K562 (cell line): Measurements from ENCODE around the gene SPATA31C2. TPM values are rescaled to one million over a fixed set of nuclear protein-coding genes. Genes with fewer than 3 reads are reported as not detected.

Experiments
- ATAC-seq: fragments of 200-7000 bp; cut with Tn5 transposase; 3 replicates; pipeline ENCODE4 v1.9.1; 2020; ENCODE audit warnings: moderate library complexity
- BruUV-seq: library from RNA; stranded (reverse); fragments of 400-500 nt; replicated peaks from 2 replicates; lab custom pipeline; 2021; lab: Mats Ljungman, UMichigan
- CTCF ChIA-PET: fragments of 300-600 bp; formaldehyde crosslinking; extraction: SDS; loops from one replicate; lab custom pipeline; 2021; ENCODE audit warnings: low intra/inter-chr PET ratio; lab: Yijun Ruan, JAX
- POLR2A ChIA-PET: fragments of 300-600, 350-650 bp; sonication (Branson Sonifier 250); formaldehyde crosslinking; extraction: SDS; loops from one replicate; lab custom pipeline; 2021; ENCODE audit warnings: antibody characterized with exemption, inconsistent platforms; lab: Yijun Ruan, JAX
- DNase-seq, 4 experiments: peaks; one replicate each; pipeline versions ENCODE4 v3.0.0 to v3.0.0-alpha.2; 2011 to 2018; ENCODE audit warnings: low spot score in 3 of 4, mixed read lengths in 3 of 4; ENCODE audit errors: extremely low read depth in 1 of 4
- FAIRE-seq: peaks from 2 replicates; lab custom pipeline; 2011; peaks lifted over from hg19 to GRCh38; lab: Jason Lieb, UNC
- H2AFZ ChIP-seq: 2 replicates; pipeline ENCODE4 v1.6.0; 2011; ENCODE audit warnings: low read depth, low read length, control low read depth, inconsistent platforms
- H3K27ac ChIP-seq: fragments of 200-600 bp; 3 replicates; pipeline ENCODE4 v1.8.0; 2011; ENCODE audit warnings: low read depth, mild to moderate bottlenecking, control low read depth, inconsistent platforms, low read length, moderate library complexity, mixed read lengths; ENCODE audit errors: extremely low read depth
- H3K27me3 ChIP-seq, 2 experiments: fragments of 300-600 bp in 1 of 2; 2 replicates in 1 of 2; 3 replicates in 1 of 2; pipeline versions ENCODE4 v1.6.0 to v1.8.0; 2011; ENCODE audit warnings: inconsistent platforms in 2 of 2, low read length in 2 of 2, mild to moderate bottlenecking in 1 of 2, mixed read lengths in 1 of 2, moderate library complexity in 1 of 2; ENCODE audit not compliant: control insufficient read depth in 2 of 2, insufficient read depth in 2 of 2
- H3K36me3 ChIP-seq: fragments of 300-600 bp; 3 replicates; pipeline ENCODE4 v1.8.0; 2011; ENCODE audit warnings: mild to moderate bottlenecking, low read length, inconsistent platforms; ENCODE audit not compliant: control insufficient read depth, insufficient read depth
- H3K4me1 ChIP-seq, 2 experiments: fragments of 200-600 bp in 1 of 2; replicated peaks in 1 of 2; 2 replicates in 1 of 2; 3 replicates in 1 of 2; pipeline versions ENCODE4 v1.5.1 to v1.8.0; 2011; ENCODE audit warnings: inconsistent platforms in 2 of 2, low read length in 2 of 2, mild to moderate bottlenecking in 1 of 2, mixed read lengths in 1 of 2, moderate library complexity in 1 of 2; ENCODE audit not compliant: control insufficient read depth in 2 of 2, insufficient read depth in 2 of 2
- H3K4me2 ChIP-seq: 2 replicates; pipeline ENCODE4 v1.6.1; 2011; ENCODE audit warnings: low read length, control low read depth, inconsistent platforms, mixed read lengths; ENCODE audit not compliant: insufficient read depth
- H3K4me3 ChIP-seq: fragments of 200-600 bp; sonication (generic), shearing (Covaris generic); 2 replicates; pipeline ENCODE4 v1.5.1; 2016; ENCODE audit warnings: control low read depth, inconsistent platforms
- H3K79me2 ChIP-seq: fragments of 200-600 bp; 3 replicates; pipeline ENCODE4 v1.8.0; 2011; ENCODE audit warnings: low read length, inconsistent platforms; ENCODE audit not compliant: control insufficient read depth, insufficient read depth
- H3K9ac ChIP-seq, 2 experiments: 2 replicates each; pipeline versions ENCODE4 v1.6.0 to v1.6.1; 2011; ENCODE audit warnings: low read depth in 2 of 2, low read length in 2 of 2, control low read depth in 1 of 2, inconsistent platforms in 1 of 2, mild to moderate bottlenecking in 1 of 2, mixed read lengths in 1 of 2; ENCODE audit not compliant: insufficient read depth in 1 of 2
- H3K9me1 ChIP-seq: one replicate; pipeline ENCODE4 v1.6.0; 2011; ENCODE audit warnings: inconsistent platforms, mild to moderate bottlenecking, low read length, moderate library complexity; ENCODE audit not compliant: control insufficient read depth, insufficient read depth
- H3K9me3 ChIP-seq: replicated peaks from 2 replicates; pipeline ENCODE4 v1.5.1; 2011; ENCODE audit warnings: low read depth, low read length, inconsistent platforms; ENCODE audit not compliant: control insufficient read depth, insufficient read depth
- H4K20me1 ChIP-seq: replicated peaks from 2 replicates; pipeline ENCODE4 v1.6.1; 2011; ENCODE audit warnings: low read length, inconsistent platforms, mixed read lengths; ENCODE audit not compliant: control insufficient read depth, insufficient read depth
- CBFA2T2 ChIP-seq: fragments of 450-650 bp; conservative IDR thresholded peaks from 2 replicates; pipeline ENCODE4 v1.6.1; 2017; ENCODE audit warnings: mild to moderate bottlenecking
- COPS2 ChIP-seq: fragments of 450-650 bp; conservative IDR thresholded peaks from 2 replicates; pipeline ENCODE4 v1.6.1; 2016; ENCODE audit warnings: mild to moderate bottlenecking, moderate library complexity
- HMG20B ChIP-seq: fragments of 250-450 bp; sonication (Bioruptor Pico); IDR thresholded peaks from 2 replicates; pipeline ENCODE4 v1.5.0; 2021; ENCODE audit warnings: mild to moderate bottlenecking
- MAFF ChIP-seq: IDR thresholded peaks from 2 replicates; pipeline ENCODE4 v1.6.1; 2012; ENCODE audit warnings: low read length, improper control_type of control experiment
- NCOA6 ChIP-seq: fragments of 450-650 bp; IDR thresholded peaks from 2 replicates; pipeline ENCODE4 v1.6.1; 2017; ENCODE audit warnings: mild to moderate bottlenecking
- PRPF4 ChIP-seq: fragments of 200-400 bp; formaldehyde crosslinking; IDR thresholded peaks from one replicate; pipeline ENCODE4 v1.6.1; 2017; ENCODE audit warnings: low read length, low read depth, mild to moderate bottlenecking; ENCODE audit not compliant: insufficient read depth, poor library complexity, severe bottlenecking
- ZBTB11 ChIP-seq, 3 experiments: fragments of 200-800 bp in 1 of 3; fragments of 250-450 bp in 1 of 3; fragments of 450-650 bp in 1 of 3; sonication (Bioruptor Pico) in 1 of 3; sonication (Bioruptor generic) in 1 of 3; formaldehyde crosslinking in 1 of 3; IDR thresholded peaks; 2 replicates each; pipeline versions ENCODE4 v1.6.1 to v1.8.0; 2016 to 2022; ENCODE audit warnings: mild to moderate bottlenecking in 2 of 3, missing genetic modification characterization in 2 of 3, missing compliant biosample characterization in 1 of 3, moderate library complexity in 1 of 3
- ZNF740 ChIP-seq, 3 experiments: fragments of 200-800 bp in 1 of 3; sonication (Bioruptor generic) in 1 of 3; sonication (generic) in 1 of 3; formaldehyde crosslinking in 1 of 3; IDR thresholded peaks; 2 replicates each; pipeline versions ENCODE4 v1.6.1 to v1.8.0; 2016 to 2022; ENCODE audit warnings: mild to moderate bottlenecking in 2 of 3, missing compliant biosample characterization in 2 of 3, missing genetic modification characterization in 2 of 3, missing genetic modification reagents in 1 of 3
- ZNF75A ChIP-seq: fragments of 450-650 bp; formaldehyde crosslinking; IDR thresholded peaks from 2 replicates; pipeline ENCODE4 v1.4.0; 2020; ENCODE audit warnings: mild to moderate bottlenecking
- in situ Hi-C: fragments of 300-500 bp; cut with MboI; formaldehyde crosslinking; loops from 4 replicates; pipeline ENCODE4 v1.15.0; 2018; ENCODE audit warnings: inconsistent platforms, mixed read lengths
- intact Hi-C: fragments of 100-400 bp; cut with micrococcal nuclease; formaldehyde crosslinking; loops from 2 replicates; pipeline ENCODE4 v1.14.2; 2022
- polyA plus RNA-seq, 8 experiments: library from polyadenylated mRNA; depleted of rRNA in 4 of 8; stranded (reverse) in 5 of 8; unstranded in 3 of 8; fragments of >200 nt; fragmentation: Nextera tagmentation in 2 of 8; fragmentation: Illumina TruSeq in 1 of 8; extraction: Ambion mirVana in 2 of 8; extraction: Trizol in 1 of 8; gene quantifications; 2 replicates each; pipeline versions ENCODE4 v1.2.1 to v1.2.3, GENCODE V29; 2011 to 2014; ENCODE audit warnings: inconsistent platforms in 1 of 8, missing spikeins in 1 of 8
- total RNA-seq, 7 experiments: library from RNA; depleted of rRNA in 6 of 7; stranded (reverse); fragments of >200 nt in 6 of 7; fragmentation: Illumina TruSeq in 2 of 7; extraction: Trizol in 2 of 7; gene quantifications; 2 replicates each; pipeline versions ENCODE4 v1.2.1 to v1.2.3, GENCODE V29; 2011 to 2021; ENCODE audit warnings: low replicate concordance in 1 of 7

SPATA31C2 gene
- total and polyA plus RNA-seq, 9 of the 15 experiments (the other 6 are each of a cell fraction or from before 2014, with no cell fraction given), result 0.04 to 0.27 (median 0.16) TPM

- Histone ChIP-seq H3K27ac (no peak overlapping the region), H3K27me3 (no peaks in the 10 kb centered on the region), H3K9ac (no peak overlapping the region), H3K4me3 (no peak overlapping the region), H3K4me2 (no peak overlapping the region), H3K4me1 (no peaks in the 10 kb centered on the region), H3K9me1 (no peaks in the 10 kb centered on the region), H2AFZ (no peak overlapping the region), H4K20me1 (no peaks in the 10 kb centered on the region), H3K36me3 (no peaks in the 10 kb centered on the region), H3K9me3 (no peaks in the 10 kb centered on the region), H3K79me2 (no peaks in the 10 kb centered on the region)
- CTCF ChIA-PET, result no interaction called here
- intact Hi-C loops (loop anchor here (5.0 to 10.0 kb wide), 3 partner anchors 215 to 408 kb away; partner anchors contain the start of gene SPIN1), in situ Hi-C loops (no loop called here)
- no peak for FAIRE-seq
- POLR2A ChIA-PET, result no interaction called here
- no TSS peak for BruUV-seq
- no peak for ATAC-seq
- no peak for DNase-seq
- TF ChIP-seq ZBTB11 (CRISPR knock-in tag; IDR thresholded peaks at IDR 0.05) (no peak), CBFA2T2 (no peak), ZNF740 (CRISPR knock-in tag; IDR thresholded peaks at IDR 0.05) (no peak), ZNF740 (tag; IDR thresholded peaks at IDR 0.05) (no peak), ZNF75A (no peak), HMG20B (CRISPR knock-in tag) (no peak), COPS2 (no peak), PRPF4 (no peak), MAFF (no peak), NCOA6 (no peak)
Observed at GRCh38 chr9:88169700-88170099, 31.4 kb upstream of the SPATA31C2 start.
